Fibroblast of mammary gland (primary cell): ENCODE results near the gene CATSPERZ.

Source experiments
- DNase-seq: peaks from one replicate; pipeline ENCODE4 v3.0.0-alpha.2; 2010; ENCODE audit warnings: low read depth
- H3K4me3 ChIP-seq: 2 replicates; pipeline ENCODE4 v1.5.1; 2011; ENCODE audit warnings: low read depth, mild to moderate bottlenecking, low read length, moderate library complexity; ENCODE audit not compliant: control insufficient read depth
- CTCF ChIP-seq: conservative IDR thresholded peaks from 2 replicates; pipeline ENCODE4 v1.5.1; 2011; ENCODE audit warnings: low read depth, low read length, inconsistent platforms; ENCODE audit not compliant: control insufficient read depth, insufficient read depth

Gene CATSPERZ

GRCh38 chr11:64253481-64253880 is 46.7 kb upstream of the CATSPERZ start:
- no peak for TF ChIP-seq CTCF
- no peak overlapping the region for H3K4me3 ChIP-seq
- DNase-seq: no peak

GRCh38 chr11:64254326-64254725 is 45.8 kb upstream of the CATSPERZ start:
- TF ChIP-seq CTCF: no peak
- H3K4me3 ChIP-seq: no peak overlapping the region
- DNase-seq: no peak

GRCh38 chr11:64255135-64256128 is 44.7 kb upstream of the CATSPERZ start:
- no peak overlapping the region for H3K4me3 ChIP-seq
- no peak for DNase-seq
- TF ChIP-seq CTCF: no peak

GRCh38 chr11:64256300-64256699 is 43.9 kb upstream of the CATSPERZ start:
- DNase-seq: no peak
- H3K4me3 ChIP-seq: no peak overlapping the region
- no peak for TF ChIP-seq CTCF

DNA sequence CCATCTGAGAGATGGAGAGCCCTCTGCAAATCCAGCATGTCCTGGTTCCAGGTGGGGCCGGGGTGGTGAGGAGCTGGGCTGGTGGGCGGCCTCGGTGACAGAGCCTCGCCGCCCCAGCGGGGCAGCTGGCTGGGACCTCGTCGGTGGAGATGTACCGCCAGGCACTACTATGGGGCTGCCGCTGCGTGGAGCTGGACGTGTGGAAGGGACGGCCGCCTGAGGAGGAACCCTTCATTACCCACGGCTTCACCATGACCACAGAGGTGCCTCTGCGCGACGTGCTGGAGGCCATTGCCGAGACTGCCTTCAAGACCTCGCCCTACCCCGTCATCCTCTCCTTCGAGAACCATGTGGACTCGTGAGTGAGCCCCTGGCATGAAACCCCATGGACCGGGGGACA is 41.8 kb upstream of the CATSPERZ start:
- no peak for TF ChIP-seq CTCF
- H3K4me3 ChIP-seq: no peak overlapping the region
- no peak for DNase-seq

DNA sequence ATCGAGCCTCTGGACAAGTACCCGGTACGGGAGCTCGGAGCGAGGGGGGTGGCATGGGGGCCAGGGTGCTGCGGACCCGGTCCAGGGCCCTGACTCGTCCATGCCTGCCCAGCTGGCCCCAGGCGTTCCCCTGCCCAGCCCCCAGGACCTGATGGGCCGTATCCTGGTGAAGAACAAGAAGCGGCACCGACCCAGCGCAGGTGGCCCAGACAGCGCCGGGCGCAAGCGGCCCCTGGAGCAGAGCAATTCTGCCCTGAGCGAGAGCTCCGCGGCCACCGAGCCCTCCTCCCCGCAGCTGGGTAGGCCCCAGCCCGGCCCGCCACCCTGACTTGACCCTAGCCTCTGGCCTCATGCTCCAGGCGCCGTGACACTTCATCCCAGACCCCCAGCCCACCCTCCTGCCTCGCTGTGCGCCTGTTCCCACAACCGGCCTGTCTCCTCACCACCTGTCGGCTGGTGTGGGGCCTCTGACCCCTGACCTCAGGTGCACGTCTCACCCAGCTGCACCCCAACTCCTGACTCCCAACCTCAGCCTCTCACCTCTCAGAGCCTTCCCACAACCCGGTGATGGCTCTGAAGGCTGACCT is 41.1 kb upstream of the CATSPERZ start:
- no peak for DNase-seq
- H3K4me3 ChIP-seq: no peak overlapping the region
- no peak for TF ChIP-seq CTCF
